Activated B cell treated with CpG ODN at 0.5 μM for 24 hours (primary cell): ENCODE measurements around the gene SP3. TPM values are rescaled to one million over a fixed set of nuclear protein-coding genes. Genes with fewer than 3 reads are reported as not detected.

Experiments
- ATAC-seq: fragments of 200-7000 bp; cut with Tn5 transposase; one replicate; pipeline ENCODE4 v1.10.0; 2021; ENCODE audit warnings: low read depth, mild to moderate bottlenecking, moderate library complexity
- CTCF ChIA-PET: fragments of 350-600 bp; sonication (Branson Sonifier 250); formaldehyde crosslinking; loops from one replicate; lab custom pipeline; 2021; ENCODE audit warnings: antibody characterized with exemption; lab: Charles Lee
- POLR2A ChIA-PET: fragments of 350-600 bp; sonication (Branson Sonifier 250); formaldehyde crosslinking; loops from one replicate; lab custom pipeline; 2021; ENCODE audit warnings: antibody characterized with exemption; lab: Charles Lee
- DNase-seq: peaks from one replicate; pipeline ENCODE4 v3.0.0; 2022
- H3K27ac Mint-ChIP-seq: one replicate; pipeline ENCODE4 v1.8.0; 2020; ENCODE audit warnings: mixed read lengths
- H3K27me3 Mint-ChIP-seq: one replicate; pipeline ENCODE4 v1.8.0; 2021; ENCODE audit warnings: mixed read lengths
- H3K36me3 Mint-ChIP-seq: one replicate; pipeline ENCODE4 v1.8.0; 2021; ENCODE audit warnings: low read depth, mixed read lengths
- H3K4me1 Mint-ChIP-seq: one replicate; pipeline ENCODE4 v1.8.0; 2021; ENCODE audit warnings: mixed read lengths
- H3K4me3 Mint-ChIP-seq: one replicate; pipeline ENCODE4 v1.8.0; 2020; ENCODE audit warnings: mild to moderate bottlenecking, mixed read lengths
- H3K9me3 Mint-ChIP-seq: one replicate; pipeline ENCODE4 v1.8.0; 2020; ENCODE audit warnings: mixed read lengths
- intact Hi-C: fragments of 100-400 bp; cut with micrococcal nuclease; formaldehyde crosslinking; loops from one replicate; pipeline ENCODE4 v1.15.1; 2024
- total RNA-seq: library from RNA; stranded (reverse); gene quantifications from 2 replicates; pipeline ENCODE4 v1.2.3, GENCODE V29; 2022
- TF ChIP-seq, protein P1 (sequence below): fragments of 200-600 bp; IDR thresholded peaks from one replicate; pipeline ENCODE4 v1.8.0; 2022; ENCODE audit warnings: antibody characterized with exemption, mild to moderate bottlenecking

The SP3 gene
- total RNA-seq, 1 donor from 2014 or later: 139 TPM

DNA sequence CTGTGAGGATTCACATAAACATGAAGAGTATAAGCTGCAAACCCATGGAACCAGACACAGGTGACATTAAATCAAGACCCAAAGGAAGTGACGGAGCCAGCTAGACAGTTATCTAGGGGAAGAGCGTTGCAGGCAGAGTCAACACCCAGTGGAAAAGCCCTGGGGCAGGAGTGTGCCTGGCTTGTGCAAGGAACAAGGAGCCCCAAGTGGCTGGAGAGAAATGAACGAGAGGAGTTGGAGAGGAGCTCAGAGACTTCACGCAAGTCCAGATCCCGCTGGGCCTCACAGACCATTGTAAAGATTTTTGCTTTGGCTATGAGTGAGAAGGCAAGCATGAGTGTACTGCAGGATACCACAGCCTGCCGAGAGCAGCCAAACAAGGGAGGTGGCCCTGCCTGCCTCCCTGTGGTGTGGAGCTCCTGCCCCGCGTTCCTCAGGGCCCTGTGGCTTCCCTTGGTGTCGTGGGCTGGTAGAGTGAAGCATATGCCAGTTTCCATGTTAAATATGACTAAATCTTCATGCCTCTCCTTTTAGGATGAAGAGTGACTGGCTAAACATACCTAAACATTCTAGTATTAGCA is 88.2 kb downstream of the SP3 start:
- Mint-ChIP-seq H3K9me3 (no peaks in the 10 kb centered on the region), H3K4me1 (peaks cover 25% of the 10 kb centered on the region), H3K36me3 (no peaks in the 10 kb centered on the region), H3K27ac (no peak overlapping the region), H3K4me3 (no peak overlapping the region), H3K27me3 (peaks cover 20% of the 10 kb centered on the region)
- TF ChIP-seq, protein P1, sequence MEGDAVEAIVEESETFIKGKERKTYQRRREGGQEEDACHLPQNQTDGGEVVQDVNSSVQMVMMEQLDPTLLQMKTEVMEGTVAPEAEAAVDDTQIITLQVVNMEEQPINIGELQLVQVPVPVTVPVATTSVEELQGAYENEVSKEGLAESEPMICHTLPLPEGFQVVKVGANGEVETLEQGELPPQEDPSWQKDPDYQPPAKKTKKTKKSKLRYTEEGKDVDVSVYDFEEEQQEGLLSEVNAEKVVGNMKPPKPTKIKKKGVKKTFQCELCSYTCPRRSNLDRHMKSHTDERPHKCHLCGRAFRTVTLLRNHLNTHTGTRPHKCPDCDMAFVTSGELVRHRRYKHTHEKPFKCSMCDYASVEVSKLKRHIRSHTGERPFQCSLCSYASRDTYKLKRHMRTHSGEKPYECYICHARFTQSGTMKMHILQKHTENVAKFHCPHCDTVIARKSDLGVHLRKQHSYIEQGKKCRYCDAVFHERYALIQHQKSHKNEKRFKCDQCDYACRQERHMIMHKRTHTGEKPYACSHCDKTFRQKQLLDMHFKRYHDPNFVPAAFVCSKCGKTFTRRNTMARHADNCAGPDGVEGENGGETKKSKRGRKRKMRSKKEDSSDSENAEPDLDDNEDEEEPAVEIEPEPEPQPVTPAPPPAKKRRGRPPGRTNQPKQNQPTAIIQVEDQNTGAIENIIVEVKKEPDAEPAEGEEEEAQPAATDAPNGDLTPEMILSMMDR: no peak
- ATAC-seq: no peak
- POLR2A ChIA-PET: no interaction called here
- DNase-seq: no peak
- intact Hi-C loops: no loop called here
- CTCF ChIA-PET: no interaction called here

DNA sequence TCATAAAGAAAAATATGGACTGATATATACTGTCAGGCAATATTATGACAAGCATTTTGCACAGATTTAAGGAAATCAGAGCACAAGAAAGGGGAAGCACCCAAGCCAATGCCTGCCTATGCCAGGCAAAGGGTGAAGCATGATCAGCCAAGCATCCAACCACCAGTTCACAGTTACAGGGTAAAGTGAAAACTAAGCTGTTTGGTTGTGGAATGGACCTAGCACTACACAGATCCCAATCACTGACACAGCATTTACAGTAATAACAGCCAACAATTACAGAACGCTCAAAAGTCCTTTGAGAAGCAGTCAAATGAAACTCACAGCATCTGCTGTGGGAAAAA is 90.3 kb downstream of the SP3 start:
- CTCF ChIA-PET: no interaction called here

DNA sequence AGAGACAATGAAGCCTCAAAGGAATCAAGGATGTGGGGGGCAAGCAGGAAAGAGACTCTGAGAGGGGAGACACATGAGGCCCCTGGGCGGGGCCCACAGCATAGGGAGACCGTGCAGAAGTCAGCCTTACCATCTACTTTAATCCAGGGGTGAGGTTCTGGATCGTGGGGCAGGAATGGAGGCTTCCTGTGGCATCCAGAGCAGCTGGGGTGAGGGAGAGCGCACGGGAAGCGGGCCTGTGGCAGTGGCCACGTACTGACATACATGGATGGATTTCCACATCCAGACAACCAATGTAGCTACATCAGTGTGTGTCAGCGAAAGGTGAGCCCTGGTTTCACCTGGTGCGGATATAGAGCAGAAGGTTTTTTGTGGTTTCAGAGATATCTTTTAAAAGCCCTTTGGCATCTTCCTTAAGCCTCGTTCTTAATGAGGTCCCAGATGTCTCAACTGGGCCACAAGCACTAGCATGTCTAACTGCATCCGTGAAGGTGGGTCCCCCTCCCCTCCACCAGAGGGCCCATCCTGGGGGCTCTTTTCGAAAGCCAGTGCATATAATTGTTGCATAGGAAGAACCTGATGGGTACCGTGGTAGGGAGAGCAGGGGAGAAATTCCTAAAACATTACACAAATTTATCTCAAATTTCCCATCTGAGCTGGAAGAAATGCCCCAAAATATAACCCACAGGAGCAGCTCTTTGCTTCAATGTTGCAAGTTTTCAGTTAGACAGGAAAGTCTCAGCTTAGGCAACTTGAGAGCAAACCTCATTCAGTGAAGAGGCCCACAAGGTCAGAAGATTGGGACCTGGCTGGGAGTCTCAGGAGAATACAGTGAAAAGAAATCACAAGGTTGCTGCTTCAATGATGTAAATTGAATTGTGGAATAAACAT is 90.9 kb downstream of the SP3 start:
- ATAC-seq: no peak

More for the DNA sequence above, 90.3 kb downstream of the SP3 start:
- peak overlapping the region; percentile 52 for H3K4me3 Mint-ChIP-seq
- no peaks in the 10 kb centered on the region for H3K9me3 Mint-ChIP-seq
- H3K36me3 Mint-ChIP-seq: no peaks in the 10 kb centered on the region
- TF ChIP-seq, protein P1: no peak
- peak overlapping the region; percentile 59 for H3K27ac Mint-ChIP-seq
- peaks cover 34% of the 10 kb centered on the region for H3K4me1 Mint-ChIP-seq
- peaks cover 19% of the 10 kb centered on the region for H3K27me3 Mint-ChIP-seq
- intact Hi-C loops: loop anchor here (1.0 to 2.0 kb wide), 2 partner anchors 23 to 374 kb away; partner anchors contain the start of gene OLA1
- ATAC-seq (peak; percentile 98), DNase-seq (peak; percentile 39)
- POLR2A ChIA-PET: interaction anchor here (0.9 to 1.3 kb wide), 5 partner anchors 9 to 157 kb away, joined by 3 to 7 read pairs (median 3); partner anchors contain the start of gene SP3

DNA sequence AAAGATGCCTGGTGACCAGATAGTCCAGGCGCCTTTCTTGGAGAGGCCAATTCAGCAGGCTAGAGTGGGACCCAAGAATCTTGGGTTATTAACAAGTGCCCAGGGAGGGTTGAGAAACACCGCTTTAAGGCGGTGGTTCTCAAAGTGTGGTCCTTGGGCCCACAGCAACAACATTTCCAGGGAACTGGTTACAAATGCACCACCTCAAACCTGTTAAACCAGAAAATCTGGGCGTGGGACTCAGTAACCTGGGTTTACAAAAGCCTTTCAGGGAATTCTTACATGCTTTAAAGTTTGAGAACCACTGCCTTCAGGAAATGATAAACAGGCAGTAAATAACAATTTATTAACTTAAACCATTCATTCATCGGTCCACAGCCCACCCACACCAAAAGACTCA is 92.5 kb downstream of the SP3 start:
- TF ChIP-seq, protein P1: no peak
- ChIA-PET POLR2A (no interaction called here), CTCF (no interaction called here)
- Mint-ChIP-seq H3K9me3 (no peaks in the 10 kb centered on the region), H3K27ac (no peak overlapping the region), H3K4me3 (no peak overlapping the region), H3K4me1 (peaks cover 45% of the 10 kb centered on the region), H3K36me3 (no peaks in the 10 kb centered on the region), H3K27me3 (peaks cover 16% of the 10 kb centered on the region)
- intact Hi-C loops: no loop called here
- no peak for ATAC-seq
- no peak for DNase-seq

More for the DNA sequence above, 90.9 kb downstream of the SP3 start:
- DNase-seq: no peak
- Mint-ChIP-seq H3K27ac (no peak overlapping the region), H3K4me1 (peaks cover 39% of the 10 kb centered on the region), H3K4me3 (peak overlapping the region; percentile 52), H3K9me3 (no peaks in the 10 kb centered on the region), H3K36me3 (no peaks in the 10 kb centered on the region), H3K27me3 (peaks cover 16% of the 10 kb centered on the region)
- intact Hi-C loops: loop anchor here (1.0 to 2.0 kb wide), 2 partner anchors 24 to 375 kb away; partner anchors contain the start of gene OLA1
- POLR2A ChIA-PET: interaction anchor here (0.9 to 1.3 kb wide), 5 partner anchors 10 to 157 kb away, joined by 3 to 7 read pairs (median 3); partner anchors contain the start of gene SP3
- CTCF ChIA-PET: no interaction called here
- TF ChIP-seq, protein P1: no peak
